Suprapubic skin (tissue), 4 donors: Measurements from ENCODE around the gene SLC2A13.

ENCODE experiments used
- EP300 ChIP-seq: sonication (generic); formaldehyde crosslinking; IDR thresholded peaks from one replicate; pipeline ENCODE4 v1.6.1; 2017; ENCODE audit warnings: antibody characterized with exemption
- POLR2A ChIP-seq, 2 donors: fragments of 450-650 bp; IDR thresholded peaks; one replicate each; pipeline ENCODE4 v1.6.1; 2017; ENCODE audit warnings: antibody characterized with exemption in 2 of 2, mild to moderate bottlenecking in 2 of 2, moderate library complexity in 2 of 2
- POLR2AphosphoS5 ChIP-seq, 3 donors: sonication (generic); formaldehyde crosslinking; IDR thresholded peaks; one replicate each; pipeline ENCODE4 v1.6.1; 2017; ENCODE audit warnings: antibody characterized with exemption in 3 of 3
- TF ChIP-seq, protein P1 (sequence below), 2 donors: fragments of 200-600 bp in 1 of 2; fragments of 450-650 bp in 1 of 2; sonication (generic) in 1 of 2; IDR thresholded peaks; one replicate each; pipeline ENCODE4 v1.5.1; 2016 to 2019; ENCODE audit warnings: antibody characterized with exemption in 2 of 2, mild to moderate bottlenecking in 1 of 2, moderate library complexity in 1 of 2

DNA sequence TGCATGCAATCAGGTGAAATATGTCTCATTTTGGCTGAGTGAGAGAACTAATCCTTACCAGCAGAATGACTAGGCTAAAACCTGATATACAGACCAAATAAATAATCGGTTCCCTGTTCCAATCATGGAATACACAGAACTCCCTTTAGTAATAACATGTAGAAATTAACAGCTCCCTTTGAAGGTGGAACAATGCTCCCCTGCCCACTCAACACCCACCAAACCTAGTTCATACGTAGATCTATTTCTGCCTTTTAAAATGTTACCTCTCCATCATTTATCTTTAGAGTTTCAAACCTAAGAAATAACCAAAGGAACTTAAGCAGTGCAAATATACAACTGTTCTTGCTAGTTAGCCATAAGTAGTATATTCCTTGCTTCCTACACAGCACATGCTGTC, 332.6 kb downstream of the SLC2A13 start:
- TF ChIP-seq POLR2AphosphoS5 (IDR thresholded peaks at IDR 0.05) (no peak), POLR2A (IDR thresholded peaks at IDR 0.05) (no peak), EP300 (no peak)
- TF ChIP-seq, protein P1, sequence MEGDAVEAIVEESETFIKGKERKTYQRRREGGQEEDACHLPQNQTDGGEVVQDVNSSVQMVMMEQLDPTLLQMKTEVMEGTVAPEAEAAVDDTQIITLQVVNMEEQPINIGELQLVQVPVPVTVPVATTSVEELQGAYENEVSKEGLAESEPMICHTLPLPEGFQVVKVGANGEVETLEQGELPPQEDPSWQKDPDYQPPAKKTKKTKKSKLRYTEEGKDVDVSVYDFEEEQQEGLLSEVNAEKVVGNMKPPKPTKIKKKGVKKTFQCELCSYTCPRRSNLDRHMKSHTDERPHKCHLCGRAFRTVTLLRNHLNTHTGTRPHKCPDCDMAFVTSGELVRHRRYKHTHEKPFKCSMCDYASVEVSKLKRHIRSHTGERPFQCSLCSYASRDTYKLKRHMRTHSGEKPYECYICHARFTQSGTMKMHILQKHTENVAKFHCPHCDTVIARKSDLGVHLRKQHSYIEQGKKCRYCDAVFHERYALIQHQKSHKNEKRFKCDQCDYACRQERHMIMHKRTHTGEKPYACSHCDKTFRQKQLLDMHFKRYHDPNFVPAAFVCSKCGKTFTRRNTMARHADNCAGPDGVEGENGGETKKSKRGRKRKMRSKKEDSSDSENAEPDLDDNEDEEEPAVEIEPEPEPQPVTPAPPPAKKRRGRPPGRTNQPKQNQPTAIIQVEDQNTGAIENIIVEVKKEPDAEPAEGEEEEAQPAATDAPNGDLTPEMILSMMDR (IDR thresholded peaks at IDR 0.05) = no peak
